MM.1S (cell line): ENCODE results near the gene MYL1.

ENCODE experiments used
- CTCF ChIP-seq: fragments of 300-600 bp; sonication (generic); IDR thresholded peaks from 2 replicates; pipeline ENCODE4 v1.5.1; 2016; ENCODE audit warnings: antibody characterized with exemption, low read length, mixed read lengths
- EZH2 ChIP-seq: fragments of 300-600 bp; sonication (generic); optimal IDR thresholded peaks from 2 replicates; pipeline ENCODE3; 2017; ENCODE audit warnings: low read depth, mild to moderate bottlenecking, antibody characterized with exemption, low read length, mixed read lengths
- EZH2phosphoT487 ChIP-seq: fragments of 300-600 bp; sonication (generic); IDR thresholded peaks from 2 replicates; pipeline ENCODE4 v1.6.1; 2018; ENCODE audit warnings: antibody characterized with exemption, low read length

GRCh38 chr2:210299866-210300373 lies 15.1 kb downstream of the MYL1 start:
- TF ChIP-seq CTCF (no peak), EZH2 (no peak), EZH2phosphoT487 (no peak)
